A673 (cell line): Measurements from ENCODE around the gene HNRNPUL1.

Source experiments
- CTCF ChIP-seq: fragments of 300-800, 200-600 bp; sonication (generic); conservative IDR thresholded peaks from 2 replicates; pipeline ENCODE4 v1.5.1; 2017; ENCODE audit warnings: low read depth, mild to moderate bottlenecking, antibody characterized with exemption, low read length, moderate library complexity, mixed read lengths
- EZH2 ChIP-seq: fragments of 200-600 bp; sonication (generic); IDR thresholded peaks from 2 replicates; pipeline ENCODE4 v1.6.1; 2017; ENCODE audit warnings: borderline replicate concordance, low read depth, mild to moderate bottlenecking, mixed read lengths, antibody characterized with exemption, low read length; ENCODE audit not compliant: poor library complexity, severe bottlenecking

GRCh38 chr19:41234512-41235168 is 29.5 kb upstream of the HNRNPUL1 start:
- TF ChIP-seq CTCF (no peak), EZH2 (no peak)
